Lower lobe of right lung (tissue), 2 donors: Measurements from ENCODE around the gene VASP. TPM values are rescaled to one million over a fixed set of nuclear protein-coding genes. Genes with fewer than 3 reads are reported as not detected.
A peak's percentile ranks its signal among the peaks of the same experiment; 100 is the strongest.

Source experiments
- ATAC-seq, 2 donors: fragments of 200-7000 bp; cut with Tn5 transposase; one replicate each; pipeline ENCODE4 v1.9.1; 2020 to 2022; ENCODE audit warnings: mild to moderate bottlenecking in 2 of 2, moderate library complexity in 2 of 2
- DNase-seq: peaks from one replicate; pipeline ENCODE4 v3.0.0-alpha.2; 2020
- H3K27ac ChIP-seq: fragments of 200-600 bp; one replicate; pipeline ENCODE4 v1.8.0; 2022
- H3K27me3 ChIP-seq: fragments of 200-600 bp; one replicate; pipeline ENCODE4 v1.8.0; 2022; ENCODE audit warnings: low read depth
- H3K36me3 ChIP-seq: fragments of 200-600 bp; one replicate; pipeline ENCODE4 v1.8.0; 2022; ENCODE audit warnings: mild to moderate bottlenecking
- H3K4me1 ChIP-seq: fragments of 200-600 bp; one replicate; pipeline ENCODE4 v1.8.0; 2022
- H3K4me3 ChIP-seq: fragments of 200-600 bp; one replicate; pipeline ENCODE4 v1.8.0; 2022; ENCODE audit warnings: mild to moderate bottlenecking
- H3K9me3 ChIP-seq: fragments of 200-600 bp; one replicate; pipeline ENCODE4 v1.8.0; 2022
- intact Hi-C: fragments of 100-400 bp; cut with DNase I; formaldehyde crosslinking; loops from one replicate; pipeline ENCODE4 v1.11.0; 2022
- total RNA-seq: library from RNA; stranded (reverse); fragmentation: NEBNext Ultra II Directional; extraction: Animal tissue kit (Norgen Biotek cat#: 25700); gene quantifications from one replicate; pipeline ENCODE4 v1.2.1, GENCODE V29; 2021
- TF ChIP-seq, protein P1 (sequence below): fragments of 200-600 bp; IDR thresholded peaks from one replicate; pipeline ENCODE4 v1.8.0; 2022; ENCODE audit warnings: antibody characterized with exemption, mild to moderate bottlenecking
- donor health status: DM: no; HTN: yes; CAD: no; lungs with severe emphysema.

Gene VASP
- total RNA-seq, 1 donor from 2014 or later = 190 TPM

DNA sequence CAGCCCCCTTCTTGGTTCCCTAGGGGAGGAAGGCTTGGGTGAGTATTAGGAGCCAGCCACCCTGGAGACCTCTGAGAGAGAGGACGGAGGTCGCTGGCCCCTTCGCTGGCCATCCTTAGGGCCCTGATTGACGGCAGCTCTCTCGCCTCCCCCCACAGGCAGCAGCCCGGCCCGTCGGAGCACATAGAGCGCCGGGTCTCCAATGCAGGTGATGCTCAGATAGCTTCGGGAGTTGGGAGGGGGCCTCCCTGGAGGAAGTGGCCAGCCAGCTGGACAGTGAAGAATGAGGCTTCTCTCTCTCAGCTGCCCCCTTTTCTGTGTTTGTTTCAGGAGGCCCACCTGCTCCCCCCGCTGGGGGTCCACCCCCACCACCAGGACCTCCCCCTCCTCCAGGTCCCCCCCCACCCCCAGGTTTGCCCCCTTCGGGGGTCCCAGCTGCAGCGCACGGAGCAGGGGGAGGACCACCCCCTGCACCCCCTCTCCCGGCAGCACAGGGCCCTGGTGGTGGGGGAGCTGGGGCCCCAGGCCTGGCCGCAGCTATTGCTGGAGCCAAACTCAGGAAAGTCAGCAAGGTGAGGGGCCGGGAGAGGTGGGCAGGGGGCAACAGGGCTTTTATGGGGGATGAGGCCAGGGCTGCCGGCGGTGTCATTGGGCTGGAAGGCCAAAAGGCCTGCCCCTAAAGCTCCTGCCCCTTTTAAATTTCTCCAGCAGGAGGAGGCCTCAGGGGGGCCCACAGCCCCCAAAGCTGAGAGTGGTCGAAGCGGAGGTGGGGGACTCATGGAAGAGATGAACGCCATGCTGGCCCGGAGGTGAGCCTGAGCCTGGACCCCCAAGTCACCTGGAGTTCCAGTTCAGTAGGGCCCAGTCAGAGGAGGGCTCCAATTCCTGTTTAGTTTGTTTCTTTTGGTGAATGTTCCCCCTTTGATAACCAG is 15.0 kb downstream of the VASP start:
- DNase-seq = no peak
- intact Hi-C loops = no loop called here
- TF ChIP-seq, protein P1, sequence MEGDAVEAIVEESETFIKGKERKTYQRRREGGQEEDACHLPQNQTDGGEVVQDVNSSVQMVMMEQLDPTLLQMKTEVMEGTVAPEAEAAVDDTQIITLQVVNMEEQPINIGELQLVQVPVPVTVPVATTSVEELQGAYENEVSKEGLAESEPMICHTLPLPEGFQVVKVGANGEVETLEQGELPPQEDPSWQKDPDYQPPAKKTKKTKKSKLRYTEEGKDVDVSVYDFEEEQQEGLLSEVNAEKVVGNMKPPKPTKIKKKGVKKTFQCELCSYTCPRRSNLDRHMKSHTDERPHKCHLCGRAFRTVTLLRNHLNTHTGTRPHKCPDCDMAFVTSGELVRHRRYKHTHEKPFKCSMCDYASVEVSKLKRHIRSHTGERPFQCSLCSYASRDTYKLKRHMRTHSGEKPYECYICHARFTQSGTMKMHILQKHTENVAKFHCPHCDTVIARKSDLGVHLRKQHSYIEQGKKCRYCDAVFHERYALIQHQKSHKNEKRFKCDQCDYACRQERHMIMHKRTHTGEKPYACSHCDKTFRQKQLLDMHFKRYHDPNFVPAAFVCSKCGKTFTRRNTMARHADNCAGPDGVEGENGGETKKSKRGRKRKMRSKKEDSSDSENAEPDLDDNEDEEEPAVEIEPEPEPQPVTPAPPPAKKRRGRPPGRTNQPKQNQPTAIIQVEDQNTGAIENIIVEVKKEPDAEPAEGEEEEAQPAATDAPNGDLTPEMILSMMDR = no peak
- no peak overlapping the region for H3K4me3 ChIP-seq
- peaks cover 24% of the 10 kb centered on the region for H3K4me1 ChIP-seq
- no peaks in the 10 kb centered on the region for H3K9me3 ChIP-seq
- peaks cover 92% of the 10 kb centered on the region for H3K36me3 ChIP-seq
- H3K27ac ChIP-seq = no peak overlapping the region
- ATAC-seq = no peak
- no peaks in the 10 kb centered on the region for H3K27me3 ChIP-seq

DNA sequence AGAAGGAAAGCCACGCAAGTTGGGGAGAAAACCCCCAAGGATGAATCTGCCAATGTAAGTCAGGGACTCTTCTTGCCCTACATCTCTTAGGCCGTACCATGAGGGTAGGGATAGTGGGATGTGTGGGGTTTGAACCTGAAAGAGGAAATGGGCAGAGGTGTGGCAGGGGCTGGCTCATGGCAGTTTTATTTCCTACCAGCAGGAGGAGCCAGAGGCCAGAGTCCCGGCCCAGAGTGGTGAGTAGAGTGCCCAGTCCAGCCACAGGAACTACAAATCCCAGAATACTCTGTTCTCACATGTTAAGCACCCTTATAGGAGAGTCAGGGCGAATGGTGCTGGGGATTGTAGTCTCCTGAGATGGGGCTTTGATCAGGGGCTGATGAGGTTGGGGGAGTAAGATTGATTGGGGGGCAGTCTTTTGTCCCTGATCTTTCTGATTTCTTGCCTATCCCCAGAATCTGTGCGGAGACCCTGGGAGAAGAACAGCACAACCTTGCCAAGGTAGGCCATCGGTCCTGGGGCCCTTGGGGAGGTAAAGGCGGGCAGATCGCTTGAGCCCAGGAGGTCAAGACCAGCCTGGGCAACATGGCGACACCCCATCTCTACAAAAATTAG is 16.5 kb downstream of the VASP start:
- TF ChIP-seq, protein P1 = peak; percentile 90
- peak; percentile 81 for DNase-seq
- Histone ChIP-seq H3K27me3 (no peaks in the 10 kb centered on the region), H3K27ac (no peak overlapping the region), H3K36me3 (peaks cover 78% of the 10 kb centered on the region), H3K4me3 (no peak overlapping the region), H3K9me3 (no peaks in the 10 kb centered on the region), H3K4me1 (peaks cover 28% of the 10 kb centered on the region)
- peak; percentile 93 to 95 for ATAC-seq
- intact Hi-C loops = no loop called here

DNA sequence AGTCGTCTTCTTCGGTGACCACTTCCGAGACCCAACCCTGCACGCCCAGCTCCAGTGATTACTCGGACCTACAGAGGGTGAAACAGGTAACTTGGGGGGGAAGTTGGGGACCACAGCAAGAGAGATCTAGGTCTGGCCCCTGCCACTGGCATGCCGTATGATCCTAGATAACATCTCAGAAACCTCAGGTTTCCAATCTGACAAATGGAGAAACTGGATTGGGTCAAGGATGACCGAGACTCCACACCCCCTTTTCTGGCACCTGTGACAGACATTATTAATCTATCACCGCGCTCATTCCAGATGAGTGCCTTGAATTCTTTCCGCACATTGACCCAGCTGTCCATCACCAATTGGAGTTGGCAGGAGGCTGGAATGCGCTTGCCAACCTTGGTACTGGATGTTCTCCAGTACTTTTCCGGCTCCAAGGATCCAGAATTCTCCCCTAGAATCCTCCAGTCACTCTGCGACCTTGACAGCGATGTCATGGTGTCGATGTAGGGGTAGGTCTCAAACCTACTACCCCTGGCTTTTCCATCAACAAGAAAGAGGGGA is 17.4 kb downstream of the VASP start:
- TF ChIP-seq, protein P1 = no peak
- Histone ChIP-seq H3K27me3 (no peaks in the 10 kb centered on the region), H3K27ac (no peak overlapping the region), H3K4me3 (no peak overlapping the region), H3K9me3 (no peaks in the 10 kb centered on the region), H3K4me1 (peaks cover 35% of the 10 kb centered on the region), H3K36me3 (peaks cover 70% of the 10 kb centered on the region)
- intact Hi-C loops = no loop called here
- no peak for DNase-seq
- no peak for ATAC-seq

- H3K9me3 ChIP-seq = no peaks in the 10 kb centered on the region
- no peak overlapping the region for H3K4me3 ChIP-seq
- no peaks in the 10 kb centered on the region for H3K27me3 ChIP-seq
- TF ChIP-seq, protein P1 = no peak
- intact Hi-C loops = no loop called here
- peaks cover 27% of the 10 kb centered on the region for H3K4me1 ChIP-seq
- peaks cover 56% of the 10 kb centered on the region for H3K36me3 ChIP-seq
- H3K27ac ChIP-seq = no peak overlapping the region
- DNase-seq = peak; percentile 73
- peak; percentile 38 to 50 for ATAC-seq
These were observed 18.9 kb downstream of the VASP start for GRCh38 chr19:45526143-45526542.

GRCh38 chr19:45526971-45527370 is 19.7 kb downstream of the VASP start:
- Histone ChIP-seq H3K36me3 (peaks cover 48% of the 10 kb centered on the region), H3K27me3 (no peaks in the 10 kb centered on the region), H3K9me3 (no peaks in the 10 kb centered on the region), H3K27ac (no peak overlapping the region), H3K4me1 (peaks cover 26% of the 10 kb centered on the region), H3K4me3 (no peak overlapping the region)
- no peak for DNase-seq
- intact Hi-C loops = no loop called here
- TF ChIP-seq, protein P1 = no peak
- ATAC-seq = no peak
